ENCODE data around the gene PAK6. TPM values are rescaled to one million over a fixed set of nuclear protein-coding genes. Genes with fewer than 3 reads are reported as not detected.
A peak's percentile ranks its signal among the peaks of the same experiment; 100 is the strongest.

Gene PAK6
- total RNA-seq, 1 experiment from 2014 or later = 30.4 TPM

DNA sequence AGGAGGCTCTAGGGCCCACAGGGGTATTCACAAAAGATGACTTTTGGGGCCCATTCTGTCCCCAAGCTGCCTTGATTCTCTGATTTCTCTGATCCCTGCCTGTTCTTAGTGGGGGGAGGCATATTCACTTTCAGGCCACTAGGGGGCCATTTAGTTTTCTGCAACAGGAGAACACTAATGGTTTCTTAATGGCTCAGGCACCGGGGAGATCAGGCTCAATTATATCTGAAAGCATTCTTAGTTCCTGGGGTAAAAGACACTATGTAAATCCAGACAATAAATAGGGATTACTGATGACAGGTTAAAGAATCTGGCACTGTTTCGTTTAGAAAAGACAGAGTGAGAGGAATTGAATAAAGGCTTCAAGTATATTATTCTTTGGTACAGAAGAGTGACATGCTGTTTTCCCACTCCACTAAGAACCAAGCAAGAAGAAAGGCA lies 82.1 kb downstream of the PAK6 start:
- no peaks in the 10 kb centered on the region for H3F3A ChIP-seq (ENCODE audit: low read length, unreplicated experiment)
- no peak overlapping the region for H3K9ac ChIP-seq (ENCODE audit: low read length)
- H3K36me3 ChIP-seq (ENCODE audit: low read depth, low read length) = no peaks in the 10 kb centered on the region
- no peaks in the 10 kb centered on the region for H3K9me2 ChIP-seq (replicated peaks; ENCODE audit: low read length)
- peaks cover 18% of the 10 kb centered on the region for H3K79me2 ChIP-seq (ENCODE audit: low read length)
- H2AFZ ChIP-seq (ENCODE audit: low read length) = no peak overlapping the region
- peaks cover 11% of the 10 kb centered on the region; the same call in 1 of the 2 replicates for H4K20me1 ChIP-seq (ENCODE audit: low read length)
- H3K9me3 ChIP-seq (ENCODE audit: low read length) = no peaks in the 10 kb centered on the region
- no peaks in the 10 kb centered on the region for H3K27me3 ChIP-seq (ENCODE audit: low read length)
- H3K4me1 ChIP-seq (ENCODE audit: insufficient read depth, low read length) = peaks cover 12% of the 10 kb centered on the region
- TF ChIP-seq, protein P1, sequence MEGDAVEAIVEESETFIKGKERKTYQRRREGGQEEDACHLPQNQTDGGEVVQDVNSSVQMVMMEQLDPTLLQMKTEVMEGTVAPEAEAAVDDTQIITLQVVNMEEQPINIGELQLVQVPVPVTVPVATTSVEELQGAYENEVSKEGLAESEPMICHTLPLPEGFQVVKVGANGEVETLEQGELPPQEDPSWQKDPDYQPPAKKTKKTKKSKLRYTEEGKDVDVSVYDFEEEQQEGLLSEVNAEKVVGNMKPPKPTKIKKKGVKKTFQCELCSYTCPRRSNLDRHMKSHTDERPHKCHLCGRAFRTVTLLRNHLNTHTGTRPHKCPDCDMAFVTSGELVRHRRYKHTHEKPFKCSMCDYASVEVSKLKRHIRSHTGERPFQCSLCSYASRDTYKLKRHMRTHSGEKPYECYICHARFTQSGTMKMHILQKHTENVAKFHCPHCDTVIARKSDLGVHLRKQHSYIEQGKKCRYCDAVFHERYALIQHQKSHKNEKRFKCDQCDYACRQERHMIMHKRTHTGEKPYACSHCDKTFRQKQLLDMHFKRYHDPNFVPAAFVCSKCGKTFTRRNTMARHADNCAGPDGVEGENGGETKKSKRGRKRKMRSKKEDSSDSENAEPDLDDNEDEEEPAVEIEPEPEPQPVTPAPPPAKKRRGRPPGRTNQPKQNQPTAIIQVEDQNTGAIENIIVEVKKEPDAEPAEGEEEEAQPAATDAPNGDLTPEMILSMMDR (conservative IDR thresholded peaks at IDR 0.05; ENCODE audit: low read depth, low read length) = peak; percentile 90
- TF ChIP-seq EZH2phosphoT487 (IDR thresholded peaks at IDR 0.05; ENCODE audit: borderline replicate concordance, low read length) = no peak
- H3K4me3 ChIP-seq (ENCODE audit: low read length) = no peak overlapping the region
- intact Hi-C loops (cut with micrococcal nuclease) = loop anchor here (1.0 kb wide), 3 partner anchors 17 to 100 kb away; no protein-coding TSS in a partner anchor
- DNase-seq = peak; percentile 79
- ChIA-PET POLR2A (ENCODE audit: unreplicated experiment) (no interaction called here), CTCF (interaction anchor here (0.6 kb wide), 1 partner anchor 55 kb away, joined by 3 read pairs; no protein-coding TSS in a partner anchor)
- no peak overlapping the region for H3K27ac ChIP-seq (ENCODE audit: low read length)
- no TSS peak for BruUV-seq (replicated peaks)
- H3K4me2 ChIP-seq (ENCODE audit: low read length) = no peak overlapping the region
- ATAC-seq = peak; percentile 23; the same call in 1 of the 2 replicates

GRCh38 chr15:40322531-40323238 lies 83.8 kb downstream of the PAK6 start:
- BruUV-seq (replicated peaks) = no TSS peak
- DNase-seq = no peak
- peak overlapping the region; percentile 73 for H2AFZ ChIP-seq (ENCODE audit: low read length)

More at GRCh38 chr15:40322531-40323238, 83.8 kb downstream of the PAK6 start:
- H3K27ac ChIP-seq (ENCODE audit: low read length) = no peak overlapping the region
- H3K9me3 ChIP-seq (ENCODE audit: low read length) = no peaks in the 10 kb centered on the region
- peaks cover 12% of the 10 kb centered on the region; the same call in 1 of the 2 replicates for H4K20me1 ChIP-seq (ENCODE audit: low read length)
- peak overlapping the region; percentile 63 for H3K4me3 ChIP-seq (ENCODE audit: low read length)
- TF ChIP-seq EZH2 (IDR thresholded peaks at IDR 0.05; ENCODE audit: low read length, unreplicated experiment) = no peak
- TF ChIP-seq, protein P1 (conservative IDR thresholded peaks at IDR 0.05; ENCODE audit: low read depth, low read length) = no peak
- no peak for TF ChIP-seq EZH2phosphoT487 (IDR thresholded peaks at IDR 0.05; ENCODE audit: borderline replicate concordance, low read length)
- peak overlapping the region; percentile 79 for H3K4me2 ChIP-seq (ENCODE audit: low read length)
- no peak for ATAC-seq
- CTCF ChIA-PET = interaction anchor here (0.6 to 1.4 kb wide), 6 partner anchors 16 to 99 kb away, joined by 3 to 7 read pairs (median 4); partner anchors contain the start of gene CCDC9B
- POLR2A ChIA-PET (ENCODE audit: unreplicated experiment) = interaction anchor here (0.6 kb wide), 1 partner anchor 19 kb away, joined by 3 read pairs; no protein-coding TSS in a partner anchor
- no peaks in the 10 kb centered on the region for H3K9me2 ChIP-seq (replicated peaks; ENCODE audit: low read length)
- peaks cover 23% of the 10 kb centered on the region for H3K79me2 ChIP-seq (ENCODE audit: low read length)
- no peaks in the 10 kb centered on the region for H3K27me3 ChIP-seq (ENCODE audit: low read length)
- peaks cover 14% of the 10 kb centered on the region for H3K4me1 ChIP-seq (ENCODE audit: insufficient read depth, low read length)
- intact Hi-C loops (cut with micrococcal nuclease) = no loop called here
- H3K36me3 ChIP-seq (ENCODE audit: low read depth, low read length) = no peaks in the 10 kb centered on the region
- no peaks in the 10 kb centered on the region for H3F3A ChIP-seq (ENCODE audit: low read length, unreplicated experiment)
- H3K9ac ChIP-seq (ENCODE audit: low read length) = no peak overlapping the region
